ENCODE measurements around the gene THTPA. TPM values are rescaled to one million over a fixed set of nuclear protein-coding genes. Genes with fewer than 3 reads are reported as not detected.

Gene THTPA
- total and polyA plus RNA-seq, 2 of the 13 experiments (the other 11 are each of a cell fraction or from before 2014, with no cell fraction given), result 7.4 to 8.7 TPM

DNA sequence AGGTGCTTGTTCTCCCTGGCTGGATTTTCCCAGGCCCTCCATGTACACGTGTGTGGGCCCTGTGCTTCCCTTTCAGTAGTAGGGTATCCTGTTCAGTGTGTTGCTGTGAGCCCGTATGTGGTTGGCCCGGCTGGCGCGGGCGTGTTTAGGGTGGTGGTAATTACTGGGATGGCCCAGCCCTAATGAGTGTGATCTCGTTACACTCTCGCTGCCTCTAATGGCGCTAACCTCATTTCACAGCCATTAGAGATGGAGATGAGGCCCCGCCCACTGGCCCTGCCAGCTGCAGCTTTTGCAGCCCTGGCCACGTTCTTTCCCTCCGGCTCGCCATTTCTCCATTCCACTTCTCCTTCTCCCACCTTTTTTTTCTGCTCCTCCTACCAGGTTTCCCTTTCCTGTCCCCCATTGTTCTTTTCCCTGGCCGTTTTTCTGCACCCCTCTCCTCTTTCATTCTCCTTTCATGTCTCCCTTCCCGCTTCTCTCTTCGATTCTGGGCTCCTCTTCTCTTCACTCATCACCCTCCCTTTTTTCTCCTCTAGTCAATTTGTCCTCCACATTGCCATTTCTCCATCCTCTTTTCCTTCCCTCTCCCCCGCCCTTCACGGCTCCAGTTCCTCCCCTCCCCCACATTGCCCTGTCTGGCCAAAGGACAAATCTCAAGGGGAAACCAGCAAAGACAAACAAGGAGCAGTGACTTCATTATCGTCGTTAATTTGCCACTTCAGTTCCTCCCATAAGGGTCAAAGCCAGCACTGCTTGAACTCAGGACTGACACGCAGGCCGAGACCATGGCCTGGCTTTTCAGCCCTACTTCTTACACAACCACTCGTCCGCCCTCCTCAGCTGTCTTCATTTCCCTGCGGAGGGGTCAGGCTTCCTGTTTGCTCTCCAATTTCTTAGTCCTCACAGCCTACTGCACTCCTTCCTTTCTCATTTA is 11.3 kb upstream of the THTPA start:
- no peaks in the 10 kb centered on the region for H3K79me2 ChIP-seq (ENCODE audit: insufficient read depth, low read length)
- H4K20me1 ChIP-seq (ENCODE audit: insufficient read depth, low read length), result no peaks in the 10 kb centered on the region
- no peak overlapping the region for H2AFZ ChIP-seq (ENCODE audit: low read length)
- H3K4me1 ChIP-seq (ENCODE audit: insufficient read depth, low read length), result peaks cover 53% of the 10 kb centered on the region
- WGBS (ENCODE audit: low lambda C conversion rate), result 61% methylated on average over 25 of the region's 25 CpGs
- H3K36me3 ChIP-seq (replicated peaks in 1 of 2; ENCODE audit: control insufficient read depth in 1 of 2, insufficient read depth in 2 of 2, low read length in 2 of 2), result no peaks in the 10 kb centered on the region
- intact Hi-C loops (cut with micrococcal nuclease; ENCODE audit: unreplicated experiment) (no loop called here), in situ Hi-C loops (cut with HindIII; ENCODE audit: extremely low pct_ligation_motif_present, low pct_unique_long_range_greater_than_20kb) (no loop called here)
- H3K4me2 ChIP-seq (ENCODE audit: low read depth, low read length), result peak overlapping the region; percentile 55
- ChIA-PET CTCF (ENCODE audit: low intra/inter-chr PET ratio, low total read pairs) (no interaction called here), POLR2A (no interaction called here)
- FAIRE-seq (no peak), DNase-seq (ENCODE audit: low spot score) (no peak), ATAC-seq (peak; percentile 21; the same call in 2 of the 3 replicates)
- H3K9me3 ChIP-seq (ENCODE audit: low read length), result no peaks in the 10 kb centered on the region
- no TSS peak for BruUV-seq (replicated peaks)
- no peak overlapping the region for H3K9ac ChIP-seq (ENCODE audit: insufficient read depth, low read depth, low read length)
- H3K27me3 ChIP-seq (ENCODE audit: control insufficient read depth in 1 of 2, insufficient read depth in 2 of 2, low read length in 2 of 2), result no peaks in the 10 kb centered on the region
- H3K27ac ChIP-seq (ENCODE audit: extremely low read length, insufficient read depth, low read length), result no peak overlapping the region
- no peak overlapping the region for H3K4me3 ChIP-seq (replicated peaks in 1 of 3; ENCODE audit: insufficient read depth in 1 of 3, low read depth in 2 of 3, low read length in 3 of 3)
- TF ChIP-seq TBX2 (CRISPR knock-in tag; IDR thresholded peaks at IDR 0.05; ENCODE audit: borderline replicate concordance) (no peak), TEAD2 (CRISPR knock-in tag; IDR thresholded peaks at IDR 0.05) (no peak), ZMAT3 (CRISPR knock-in tag; conservative IDR thresholded peaks at IDR 0.05) (no peak), SIX1 (CRISPR knock-in tag; IDR thresholded peaks at IDR 0.05; ENCODE audit: borderline replicate concordance) (no peak), NR2C2 (CRISPR knock-in tag; IDR thresholded peaks at IDR 0.05; ENCODE audit: borderline replicate concordance) (no peak), JUNB (CRISPR knock-in tag; IDR thresholded peaks at IDR 0.05; ENCODE audit: borderline replicate concordance) (0 out of 2 replicates have a peak, but pooled peaks have one; percentile 57), ZNF24 (IDR thresholded peaks at IDR 0.05) (no peak), KIAA2018 (CRISPR knock-in tag; IDR thresholded peaks at IDR 0.05; ENCODE audit: borderline replicate concordance) (no peak), PAF1 (CRISPR knock-in tag; IDR thresholded peaks at IDR 0.05) (no peak), ZNF772 (CRISPR knock-in tag; IDR thresholded peaks at IDR 0.05) (no peak), ZFP62 (CRISPR knock-in tag; IDR thresholded peaks at IDR 0.05) (no peak), KLF12 (CRISPR knock-in tag; IDR thresholded peaks at IDR 0.05; ENCODE audit: borderline replicate concordance) (no peak), RXRB (CRISPR knock-in tag; IDR thresholded peaks at IDR 0.05; ENCODE audit: borderline replicate concordance) (no peak), PRPF4 (IDR thresholded peaks at IDR 0.05; ENCODE audit: low read depth, low read length, poor library complexity, severe bottlenecking) (peak; percentile 40)
- TF ChIP-seq, protein P1, sequence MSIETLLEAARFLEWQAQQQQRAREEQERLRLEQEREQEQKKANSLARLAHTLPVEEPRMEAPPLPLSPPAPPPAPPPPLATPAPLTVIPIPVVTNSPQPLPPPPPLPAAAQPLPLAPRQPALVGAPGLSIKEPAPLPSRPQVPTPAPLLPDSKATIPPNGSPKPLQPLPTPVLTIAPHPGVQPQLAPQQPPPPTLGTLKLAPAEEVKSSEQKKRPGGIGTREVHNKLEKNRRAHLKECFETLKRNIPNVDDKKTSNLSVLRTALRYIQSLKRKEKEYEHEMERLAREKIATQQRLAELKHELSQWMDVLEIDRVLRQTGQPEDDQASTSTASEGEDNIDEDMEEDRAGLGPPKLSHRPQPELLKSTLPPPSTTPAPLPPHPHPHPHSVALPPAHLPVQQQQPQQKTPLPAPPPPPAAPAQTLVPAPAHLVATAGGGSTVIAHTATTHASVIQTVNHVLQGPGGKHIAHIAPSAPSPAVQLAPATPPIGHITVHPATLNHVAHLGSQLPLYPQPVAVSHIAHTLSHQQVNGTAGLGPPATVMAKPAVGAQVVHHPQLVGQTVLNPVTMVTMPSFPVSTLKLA (IDR thresholded peaks at IDR 0.05), result no peak

All from HepG2 (cell line).